ENCODE measurements around the gene IRF2BP1.
"Not testable (repeated sequence)": the region's sequence is repeated elsewhere in the genome, so short reads cannot be mapped to it uniquely, and the experiment has no call there.

IRF2BP1 gene

GRCh38 chr19:45902651-45903625 lies 17.0 kb upstream of the IRF2BP1 start:
- peak; percentile 100 for DNase-seq (ENCODE audit: low spot score)

- DNase-seq (ENCODE audit: low spot score) = no peak
Measured at GRCh38 chr19:45901912-45902650, 16.1 kb upstream of the IRF2BP1 start, which contains the start of gene MYPOP. Gene MYPOP, minus strand, starts transcription at chr19:45902613. Its CDS starts 840 bp downstream, at chr19:45901773.

- peak; percentile 29 for DNase-seq (ENCODE audit: low spot score)
Measured at GRCh38 chr19:45901432-45901911, 15.5 kb upstream of the IRF2BP1 start.

GRCh38 chr19:45900738-45901431 lies 14.9 kb upstream of the IRF2BP1 start:
- no peak for DNase-seq (ENCODE audit: low spot score)

DNA sequence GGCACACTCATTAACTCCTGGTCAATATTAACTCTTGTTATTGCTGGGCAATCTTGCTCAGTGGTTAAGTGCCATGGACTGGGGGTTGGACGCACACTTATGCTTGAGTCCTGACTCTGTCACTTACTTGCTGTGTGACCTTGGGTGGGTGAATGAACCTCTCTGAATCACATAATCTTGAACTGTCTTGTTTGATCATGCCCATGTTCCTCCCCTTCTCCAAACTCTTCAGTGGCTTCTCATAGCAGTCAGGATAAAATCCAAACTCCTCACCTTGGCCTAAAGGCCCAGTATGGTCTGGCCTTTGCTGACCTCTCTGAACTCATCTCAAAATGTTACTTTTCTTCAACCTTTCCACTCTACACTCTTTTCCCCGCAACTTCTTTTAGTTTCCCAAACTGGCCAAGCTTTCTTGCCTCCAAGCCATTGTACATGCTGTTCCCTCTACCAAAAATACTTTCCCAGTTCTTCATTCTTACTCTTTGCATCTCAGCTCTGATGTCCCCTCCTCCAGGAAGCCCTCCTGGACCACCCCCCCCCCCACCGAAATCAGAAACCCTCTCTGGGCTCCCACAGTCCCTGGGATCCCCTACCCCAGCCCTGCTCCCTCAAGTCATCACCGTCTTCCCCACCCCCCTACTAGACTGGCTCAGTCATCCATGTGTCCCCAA lies 14.1 kb upstream of the IRF2BP1 start:
- no peak for DNase-seq (ENCODE audit: low spot score)

GRCh38 chr19:45899253-45899652 lies 13.3 kb upstream of the IRF2BP1 start:
- no peak for DNase-seq (ENCODE audit: low spot score)

DNA sequence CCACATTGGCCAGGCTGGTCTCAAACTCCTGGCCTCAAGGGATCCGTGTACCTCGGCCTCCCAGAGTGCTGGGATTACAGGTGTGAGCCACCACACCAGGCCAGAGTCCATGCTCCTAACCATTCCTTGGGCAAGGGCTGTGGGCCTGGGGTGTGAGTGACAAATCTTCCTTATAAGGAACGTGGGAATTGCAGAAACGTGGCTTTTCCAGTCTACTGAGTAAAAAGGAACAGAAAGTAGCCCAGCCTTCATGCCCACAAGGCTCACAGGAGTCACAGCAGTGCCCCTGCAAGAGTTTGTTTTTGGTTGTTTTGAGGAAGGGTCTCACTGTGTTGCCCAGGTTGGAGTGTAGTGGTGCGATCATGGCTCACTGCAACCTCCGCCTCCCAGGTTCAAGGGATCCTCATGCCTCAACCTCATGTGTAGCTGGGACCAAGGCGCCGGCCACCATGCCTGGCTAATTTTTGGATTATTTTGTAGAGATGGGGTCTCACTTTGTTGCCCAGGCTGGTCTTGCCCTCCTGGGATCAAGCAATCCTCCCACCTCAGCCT lies 11.4 kb upstream of the IRF2BP1 start:
- no peak for DNase-seq (ENCODE audit: low spot score)

- not testable (repeated sequence) for DNase-seq (ENCODE audit: low spot score)
Measured at GRCh38 chr19:45895983-45896599, 10.2 kb upstream of the IRF2BP1 start.

DNA sequence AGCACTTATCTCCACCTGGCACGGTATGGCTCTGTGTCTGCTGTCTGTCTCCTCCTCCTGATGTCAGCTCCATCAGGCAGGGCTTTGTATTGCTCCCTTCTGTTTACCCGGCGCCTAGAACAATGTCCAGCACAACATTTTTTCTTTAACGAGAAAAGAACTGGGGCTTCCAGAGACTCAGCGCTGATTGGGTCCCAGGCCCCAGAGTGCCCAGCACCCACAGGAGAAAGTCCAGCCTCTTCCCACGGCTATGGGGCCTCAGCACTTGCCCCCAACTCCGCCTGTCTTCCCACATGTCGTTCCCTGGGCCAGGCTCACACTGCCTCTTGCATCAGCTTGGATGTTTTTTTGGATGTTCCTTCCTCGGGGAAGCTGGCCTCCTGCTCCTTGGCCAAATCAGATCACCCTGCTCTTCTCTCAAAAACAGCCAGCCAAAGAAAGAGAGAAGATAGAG lies 9.6 kb upstream of the IRF2BP1 start:
- no peak for DNase-seq (ENCODE audit: low spot score)

GRCh38 chr19:45890877-45891276 lies 4.9 kb upstream of the IRF2BP1 start:
- no peak for DNase-seq (ENCODE audit: low spot score)

DNA sequence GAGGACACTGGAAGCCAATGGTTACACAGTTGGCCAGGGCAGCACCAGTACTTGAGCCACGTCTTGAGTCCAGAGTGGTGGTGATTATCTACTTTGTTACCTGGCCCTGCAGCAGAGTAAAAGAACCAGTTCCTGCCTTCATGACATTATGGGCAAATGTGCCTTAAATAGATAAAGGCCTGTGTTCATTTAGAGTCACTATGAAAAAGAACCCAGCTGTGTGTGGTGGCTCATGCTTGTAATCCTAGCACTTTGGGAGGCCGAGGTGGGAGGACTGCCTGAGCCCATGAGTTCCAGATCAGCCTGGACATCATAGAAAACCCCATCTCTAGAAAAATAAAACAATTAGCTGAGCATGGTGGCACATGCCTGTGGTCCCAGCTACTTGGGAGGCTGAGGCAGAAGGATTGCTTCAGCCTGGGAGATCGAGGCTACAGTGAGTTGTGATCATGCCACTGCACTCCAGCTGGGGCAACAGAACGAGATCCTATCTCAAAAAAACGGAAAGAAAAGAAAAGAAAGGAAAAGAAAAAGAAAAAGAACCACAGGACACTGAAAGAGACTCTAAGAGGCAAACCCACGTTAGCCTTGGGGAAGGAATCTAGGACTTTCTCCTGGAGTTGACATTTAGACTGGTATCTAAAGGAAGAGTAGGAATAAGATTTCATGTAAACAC lies 3.4 kb upstream of the IRF2BP1 start:
- no peak for DNase-seq (ENCODE audit: low spot score)

DNA sequence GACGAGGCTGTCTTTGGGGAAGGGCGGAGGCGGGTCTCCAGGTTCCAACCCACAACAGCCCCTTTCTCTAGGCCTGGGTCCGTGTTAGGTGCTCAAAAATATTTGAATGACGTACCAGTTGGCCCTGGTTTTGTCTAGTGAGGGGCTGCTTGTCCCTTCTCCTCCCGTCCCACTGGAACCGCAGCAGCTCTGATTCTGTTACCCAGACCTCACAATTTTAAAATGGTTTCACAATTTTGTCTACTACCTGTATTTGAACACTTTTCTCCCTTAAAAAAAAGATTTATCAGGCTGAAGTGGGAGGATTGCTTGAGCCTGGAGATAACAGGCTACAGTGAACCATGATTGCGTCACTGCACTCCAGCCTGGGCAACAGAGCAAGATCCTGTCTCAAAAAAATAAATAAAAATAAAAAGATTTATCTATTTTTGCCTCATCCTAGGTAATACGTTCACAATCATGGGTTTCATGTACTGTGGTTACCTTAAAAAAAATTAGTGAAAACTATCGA lies 1.3 kb upstream of the IRF2BP1 start:
- DNase-seq (ENCODE audit: low spot score) = no peak

DNA sequence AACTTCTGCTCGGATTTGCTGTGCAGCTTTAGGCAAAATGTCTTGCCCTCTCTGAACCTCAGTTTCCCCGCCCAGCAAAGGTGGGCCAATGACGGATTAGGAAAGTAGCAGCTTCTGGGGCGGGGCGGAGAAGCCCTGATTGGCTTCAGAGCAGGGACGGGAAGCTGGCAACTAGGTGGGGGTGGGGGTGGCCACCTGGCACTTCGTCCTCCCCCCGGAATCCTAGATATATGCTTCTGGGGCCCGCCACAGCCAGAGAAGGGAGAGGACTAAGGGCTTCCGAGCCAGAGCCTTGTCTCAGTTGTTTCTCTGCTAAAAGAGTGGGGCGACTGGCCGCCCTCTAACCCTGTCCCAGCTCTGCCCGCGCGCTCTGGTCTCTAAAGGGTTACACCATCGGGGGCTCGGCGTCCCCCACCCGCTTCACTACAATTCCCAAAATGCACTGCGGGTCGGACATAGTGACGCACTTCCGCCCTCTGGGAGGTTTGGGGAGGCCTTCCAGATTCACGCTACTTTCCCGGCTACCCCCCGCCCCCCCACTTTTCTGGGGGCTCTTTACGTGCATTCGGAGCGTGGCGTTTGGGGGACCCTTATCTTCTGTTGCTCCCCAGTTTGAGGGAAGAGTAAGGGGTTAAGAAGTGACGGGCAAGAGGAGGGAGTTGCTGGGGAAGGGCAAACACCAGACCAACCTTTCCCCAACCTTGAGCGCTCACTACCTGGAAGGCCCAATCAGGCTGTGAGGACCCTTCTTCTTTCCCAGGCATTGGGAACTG lies 672 bp upstream of the IRF2BP1 start:
- DNase-seq (ENCODE audit: low spot score) = peak; percentile 97

GRCh38 chr19:45884682-45885555 lies 1.0 kb downstream of the IRF2BP1 start:
- DNase-seq (ENCODE audit: low spot score) = no peak

- no peak for DNase-seq (ENCODE audit: low spot score)
Measured at GRCh38 chr19:45883881-45884681, 1.9 kb downstream of the IRF2BP1 start.

DNA sequence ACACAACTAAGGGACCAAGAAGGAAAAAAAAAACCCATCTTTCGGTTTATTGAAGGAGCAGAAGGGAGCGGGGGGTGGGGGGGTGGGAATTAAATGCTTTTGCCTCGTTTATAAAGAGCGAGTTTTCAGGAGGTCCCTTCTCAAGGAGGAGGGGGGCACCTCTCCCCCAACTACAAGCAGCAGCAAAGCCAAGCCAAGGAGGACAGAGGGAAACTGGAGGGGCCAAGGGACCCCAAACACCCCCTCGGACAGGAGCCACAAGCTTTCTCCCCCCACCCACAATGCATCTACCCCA lies 2.4 kb downstream of the IRF2BP1 start:
- DNase-seq (ENCODE audit: low spot score) = no peak
